ENCODE measurements around the gene NOS2.
"Not testable (repeated sequence)": the region's sequence is repeated elsewhere in the genome, so short reads cannot be mapped to it uniquely, and the experiment has no call there.

The NOS2 gene

DNA sequence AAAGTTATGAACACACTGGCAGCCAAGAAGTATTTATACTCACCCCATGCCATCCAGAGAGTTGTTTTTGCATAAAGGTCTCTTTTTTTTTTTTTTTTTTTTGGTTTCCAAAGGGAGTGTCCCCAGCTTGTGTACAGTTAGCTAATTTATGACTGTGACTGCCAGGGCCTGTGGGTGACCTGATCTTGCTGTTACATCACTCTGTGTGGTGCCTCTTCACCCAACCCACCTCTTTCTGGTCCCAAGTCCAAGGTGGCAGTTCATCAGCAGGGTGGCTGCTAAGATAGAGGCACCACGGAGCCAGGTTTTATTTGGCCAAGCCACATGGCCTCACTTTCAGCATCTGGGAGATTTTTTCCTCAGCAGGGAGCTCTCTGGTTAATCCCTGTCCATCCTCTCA, at the start of gene NOS2:
NOS2 (minus strand) TSS at position 8 of the 400 bp plus-strand sequence. CDS start 1,720 bp downstream, outside the sequence.
- H3K27ac ChIP-seq: no peak within 1 kb of the TSS
- TF ChIP-seq, protein P1, sequence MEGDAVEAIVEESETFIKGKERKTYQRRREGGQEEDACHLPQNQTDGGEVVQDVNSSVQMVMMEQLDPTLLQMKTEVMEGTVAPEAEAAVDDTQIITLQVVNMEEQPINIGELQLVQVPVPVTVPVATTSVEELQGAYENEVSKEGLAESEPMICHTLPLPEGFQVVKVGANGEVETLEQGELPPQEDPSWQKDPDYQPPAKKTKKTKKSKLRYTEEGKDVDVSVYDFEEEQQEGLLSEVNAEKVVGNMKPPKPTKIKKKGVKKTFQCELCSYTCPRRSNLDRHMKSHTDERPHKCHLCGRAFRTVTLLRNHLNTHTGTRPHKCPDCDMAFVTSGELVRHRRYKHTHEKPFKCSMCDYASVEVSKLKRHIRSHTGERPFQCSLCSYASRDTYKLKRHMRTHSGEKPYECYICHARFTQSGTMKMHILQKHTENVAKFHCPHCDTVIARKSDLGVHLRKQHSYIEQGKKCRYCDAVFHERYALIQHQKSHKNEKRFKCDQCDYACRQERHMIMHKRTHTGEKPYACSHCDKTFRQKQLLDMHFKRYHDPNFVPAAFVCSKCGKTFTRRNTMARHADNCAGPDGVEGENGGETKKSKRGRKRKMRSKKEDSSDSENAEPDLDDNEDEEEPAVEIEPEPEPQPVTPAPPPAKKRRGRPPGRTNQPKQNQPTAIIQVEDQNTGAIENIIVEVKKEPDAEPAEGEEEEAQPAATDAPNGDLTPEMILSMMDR (IDR thresholded peaks at IDR 0.05): no peak
- TF ChIP-seq ZFX (IDR thresholded peaks at IDR 0.05; ENCODE audit: borderline replicate concordance): no peak

DNA sequence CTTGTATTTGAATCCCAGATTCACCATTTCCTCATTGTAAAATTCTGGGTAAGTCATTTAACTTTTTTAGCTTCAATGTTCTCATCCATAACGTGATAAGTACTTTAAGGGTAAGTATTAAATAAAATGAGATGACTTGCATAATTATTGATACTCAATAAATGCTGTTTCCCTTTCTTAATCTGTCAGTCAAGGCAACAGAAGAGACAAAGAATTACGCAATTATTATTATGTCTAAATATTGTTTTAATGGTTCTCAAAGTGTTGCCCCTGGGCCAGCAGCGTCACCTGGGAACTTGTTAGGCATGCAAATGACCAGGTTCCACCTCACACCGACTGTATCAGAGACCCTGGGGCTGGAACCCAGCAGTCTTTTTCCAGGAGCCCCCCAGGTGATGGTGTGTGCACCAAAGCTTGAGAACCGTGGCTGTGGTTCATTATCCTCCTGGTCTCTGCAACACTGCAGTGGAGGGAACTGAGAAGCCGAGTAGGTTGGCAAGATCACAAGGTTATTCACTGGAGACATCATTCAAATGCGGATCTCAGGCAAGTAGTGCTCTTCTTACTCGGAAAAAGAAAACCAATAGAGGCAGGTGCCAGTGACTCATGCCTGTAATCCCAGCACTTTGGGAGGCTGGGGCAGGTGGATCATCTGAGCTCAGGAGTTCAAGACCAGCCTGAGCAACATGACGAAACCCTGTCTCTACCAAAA, 49.3 kb upstream of the NOS2 start:
- no peak overlapping the region for H3K27ac ChIP-seq
- TF ChIP-seq ZFX (IDR thresholded peaks at IDR 0.05; ENCODE audit: borderline replicate concordance): no peak
- TF ChIP-seq, protein P1 (IDR thresholded peaks at IDR 0.05): no peak

DNA sequence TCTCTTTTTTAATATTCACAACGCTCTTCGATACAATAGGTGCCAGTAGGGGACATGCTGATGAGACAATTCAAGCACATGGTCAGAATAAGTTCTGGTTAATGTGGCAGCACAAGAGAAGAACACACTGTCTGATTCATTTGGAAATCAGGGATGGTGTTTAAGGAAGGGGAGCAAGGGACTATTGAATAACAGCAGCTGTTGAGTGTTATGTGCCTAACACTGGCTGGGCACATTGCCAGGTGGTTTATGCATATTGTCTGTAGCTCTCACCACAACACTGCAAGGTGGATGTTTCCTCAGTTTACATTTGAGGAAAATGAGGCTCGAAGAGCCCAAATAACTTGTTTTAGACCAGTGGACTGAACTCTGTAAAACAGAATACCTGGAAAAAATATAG, 48.6 kb upstream of the NOS2 start:
- TF ChIP-seq, protein P1 (IDR thresholded peaks at IDR 0.05): no peak
- no peak for TF ChIP-seq ZFX (IDR thresholded peaks at IDR 0.05; ENCODE audit: borderline replicate concordance)
- H3K27ac ChIP-seq: no peak overlapping the region

DNA sequence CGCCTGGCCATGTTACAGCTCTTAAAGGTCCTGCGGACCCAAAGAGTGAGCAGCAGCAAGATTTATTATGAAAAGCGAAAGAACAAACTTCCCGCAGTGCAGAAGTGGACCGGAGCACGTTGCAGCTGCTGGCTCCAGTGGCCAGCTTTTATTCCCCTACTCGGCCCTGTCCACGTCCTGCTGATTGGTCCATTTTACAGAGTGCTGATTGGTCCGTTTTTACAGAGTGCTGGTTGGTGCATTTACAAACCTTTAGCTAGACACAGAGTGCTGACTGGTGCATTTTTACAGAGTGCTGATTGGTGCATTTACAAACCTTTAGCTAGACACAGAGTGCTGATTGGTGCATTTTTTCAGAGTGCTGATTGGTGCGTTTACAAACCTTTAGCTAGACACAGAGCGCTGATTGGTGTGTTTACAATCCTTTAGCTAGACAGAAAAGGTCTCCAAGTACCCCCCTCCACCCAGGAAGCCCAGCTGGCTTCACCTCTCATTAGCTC, 46.5 kb upstream of the NOS2 start:
- not testable (repeated sequence) for H3K27ac ChIP-seq

DNA sequence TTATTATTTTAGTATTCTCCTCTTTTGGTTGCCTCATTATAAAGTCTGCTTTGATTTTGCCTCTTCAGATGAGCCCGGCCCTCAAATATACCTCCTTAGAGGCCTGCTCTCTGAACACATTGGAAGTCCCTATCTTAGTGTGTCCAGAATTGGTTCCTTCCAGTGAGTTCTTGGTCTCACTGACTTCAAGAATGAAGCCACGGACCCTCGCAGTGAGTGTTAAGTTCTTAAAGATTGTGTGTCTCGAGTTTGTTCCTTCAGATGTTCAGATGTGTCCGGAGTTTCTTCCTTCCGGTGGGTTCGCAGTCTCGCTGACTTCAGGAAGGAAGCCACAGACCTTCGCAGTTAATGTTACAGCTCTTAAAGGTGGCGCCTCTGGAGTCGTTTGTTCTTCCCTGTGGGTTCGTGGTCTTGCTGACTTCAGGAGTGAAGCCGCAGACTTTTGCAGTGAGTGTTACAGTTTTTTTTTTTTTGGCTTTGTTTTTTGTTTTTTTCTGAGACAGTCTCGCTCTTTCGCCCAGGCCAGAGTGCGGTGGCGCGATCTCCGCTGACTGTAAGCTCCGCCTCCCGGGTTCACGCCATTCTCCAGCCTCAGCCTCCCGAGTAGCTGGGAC, 45.8 kb upstream of the NOS2 start:
- no peak for TF ChIP-seq ZFX (IDR thresholded peaks at IDR 0.05; ENCODE audit: borderline replicate concordance)
- TF ChIP-seq, protein P1 (IDR thresholded peaks at IDR 0.05): no peak
- H3K27ac ChIP-seq: no peak overlapping the region

DNA sequence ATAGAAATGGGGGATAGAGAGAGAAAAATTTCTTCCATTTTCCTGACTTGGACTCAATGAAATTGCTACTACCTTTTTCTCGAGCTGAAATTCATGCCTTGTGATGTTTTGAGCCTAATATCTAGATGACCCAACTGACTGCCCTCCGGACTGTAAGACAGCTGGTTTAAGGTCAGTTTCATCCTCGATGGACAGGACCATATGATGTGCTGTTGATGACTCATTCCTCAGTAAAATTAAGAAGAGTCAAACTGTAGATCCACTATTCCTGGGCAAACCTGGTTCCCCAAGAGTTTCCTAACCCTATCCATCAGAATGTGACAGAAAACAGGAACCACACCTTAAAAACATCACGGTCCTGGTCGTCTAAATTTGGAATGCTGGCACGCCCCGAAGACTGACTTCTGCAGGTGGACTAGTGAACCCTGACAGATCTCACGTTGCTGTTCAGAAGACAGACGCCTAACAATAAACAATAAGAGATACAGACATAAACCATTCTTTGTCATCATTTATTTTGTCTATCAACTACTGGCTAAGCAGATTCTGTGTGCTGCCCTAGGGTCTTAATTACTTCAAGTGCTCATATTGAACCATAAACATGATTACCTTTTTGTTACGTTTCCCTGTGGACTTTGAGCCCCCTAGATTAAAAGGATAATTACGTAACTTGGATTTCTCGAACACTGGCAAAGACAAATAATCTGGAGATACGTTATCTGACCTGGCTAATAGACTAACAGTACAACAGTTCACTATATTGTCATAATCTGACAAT, 45.1 kb upstream of the NOS2 start:
- TF ChIP-seq ZFX (IDR thresholded peaks at IDR 0.05; ENCODE audit: borderline replicate concordance): no peak
- TF ChIP-seq, protein P1 (IDR thresholded peaks at IDR 0.05): no peak
- H3K27ac ChIP-seq: no peak overlapping the region

DNA sequence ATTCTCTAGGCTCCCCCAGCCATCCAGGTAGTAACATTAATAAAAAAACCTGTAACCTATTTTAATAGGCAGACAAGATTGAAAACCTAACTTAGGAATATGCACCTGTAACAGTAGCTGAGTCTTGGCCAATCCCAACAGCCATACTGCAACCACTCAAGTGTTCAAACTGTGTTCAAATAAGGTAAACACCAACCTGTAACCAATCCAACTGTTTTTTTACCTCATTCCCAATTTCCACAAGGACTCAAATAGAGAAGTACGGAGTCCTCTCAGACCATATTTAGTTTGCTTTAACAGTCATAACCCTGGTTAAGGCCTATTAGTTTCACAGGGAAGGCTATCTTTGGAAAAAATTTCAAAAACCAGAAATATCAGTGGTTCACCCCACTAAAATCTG, 40.4 kb upstream of the NOS2 start:
- H3K27ac ChIP-seq: no peak overlapping the region
- TF ChIP-seq ZFX (IDR thresholded peaks at IDR 0.05; ENCODE audit: borderline replicate concordance): no peak
- TF ChIP-seq, protein P1 (IDR thresholded peaks at IDR 0.05): no peak

DNA sequence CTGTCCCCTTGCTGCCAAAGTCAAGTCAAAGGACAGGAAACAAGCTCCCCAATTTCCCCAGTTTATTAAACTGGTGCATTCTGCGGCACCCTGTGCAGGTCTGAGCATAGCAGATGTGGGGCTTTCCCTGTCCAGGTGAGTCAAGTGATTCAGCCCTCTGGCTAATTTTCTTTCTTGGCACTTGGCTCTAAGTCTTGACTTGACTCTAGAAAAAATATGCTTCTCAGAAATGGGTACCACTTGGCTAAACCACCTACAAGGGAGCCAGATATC, 40.0 kb upstream of the NOS2 start:
- not testable (repeated sequence) for H3K27ac ChIP-seq

DNA sequence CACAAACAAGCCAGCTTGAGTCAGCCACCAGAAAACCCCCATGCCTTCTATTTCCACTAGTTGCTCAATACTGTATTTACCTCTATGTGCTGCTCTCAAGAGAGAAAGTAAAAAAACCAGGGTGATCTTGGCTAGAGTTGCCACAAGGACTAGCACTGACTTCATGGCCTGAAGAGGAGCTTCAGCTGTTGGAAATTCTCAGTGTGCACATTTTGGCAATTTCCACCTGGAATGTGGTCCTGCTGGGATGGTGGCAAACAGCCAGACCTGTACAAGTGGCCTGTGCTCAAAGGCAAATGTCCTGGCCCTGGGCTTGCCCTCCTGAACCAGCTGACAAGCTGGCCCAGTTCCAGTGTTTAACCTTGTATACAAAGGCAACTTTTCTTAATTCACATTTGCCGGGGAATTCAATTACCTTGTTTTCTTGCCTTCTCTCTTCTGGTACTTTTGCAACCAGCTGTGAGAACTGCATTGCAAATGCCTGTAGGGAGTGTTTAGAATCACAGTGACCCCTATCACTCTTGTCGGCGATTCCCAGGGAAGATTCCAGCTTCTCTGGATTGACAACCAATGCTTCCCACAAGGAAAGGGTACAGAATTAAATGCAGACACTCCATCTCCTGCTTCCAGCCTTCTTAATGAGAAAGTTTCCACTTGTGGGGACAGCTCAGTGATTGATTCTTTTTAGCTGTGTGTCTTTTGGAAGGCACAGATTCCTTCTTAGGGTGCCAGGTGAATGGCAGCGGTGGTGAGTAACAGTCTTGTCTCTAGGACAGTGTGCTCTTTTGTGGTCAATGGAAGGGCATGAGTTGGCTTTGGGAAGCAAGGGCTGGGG, 39.5 kb upstream of the NOS2 start:
- H3K27ac ChIP-seq: not testable (repeated sequence)

DNA sequence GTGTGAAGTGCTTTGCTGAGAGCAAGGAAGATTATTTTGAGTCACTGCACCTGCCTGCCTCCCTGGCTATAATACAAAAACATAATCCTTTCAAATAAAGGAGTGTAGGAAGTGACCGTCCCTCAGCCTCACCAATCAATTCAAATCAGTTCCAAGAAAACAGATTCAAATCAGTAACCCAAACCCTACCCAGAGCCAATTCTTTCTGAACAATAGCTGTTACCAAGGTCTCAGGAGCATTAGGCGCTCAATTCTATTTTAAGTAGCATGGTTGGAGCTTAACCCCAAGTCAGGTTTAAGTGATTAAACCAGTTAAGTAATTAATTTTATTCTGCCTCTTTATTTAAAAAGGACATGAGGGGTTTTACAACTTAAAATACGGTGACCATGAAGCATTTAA, 38.3 kb upstream of the NOS2 start:
- H3K27ac ChIP-seq: not testable (repeated sequence)

DNA sequence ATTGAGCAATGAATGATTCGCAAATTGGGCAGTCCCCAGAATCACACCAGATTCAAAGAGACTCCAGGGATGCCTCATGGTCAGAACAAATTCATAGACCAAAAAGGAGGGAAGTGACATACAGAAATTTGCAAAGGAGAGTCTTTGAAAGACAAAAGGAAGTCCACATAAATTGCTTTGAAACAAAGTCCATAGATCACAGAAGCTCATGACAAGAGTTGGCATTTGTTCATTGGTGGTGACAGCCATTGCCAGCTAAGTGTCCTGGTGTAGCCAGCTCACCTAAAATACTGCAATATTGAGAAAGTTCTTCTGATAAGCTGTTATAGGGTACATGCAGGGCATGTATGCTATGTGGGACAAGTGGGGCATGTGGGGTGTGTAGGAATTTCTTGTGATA, 37.4 kb upstream of the NOS2 start:
- not testable (repeated sequence) for H3K27ac ChIP-seq
